H1 (cell line): ENCODE results near the gene RTCB.

ENCODE experiments used
- ASH2L ChIP-seq: fragments of 200-600, 300-600 bp; sonication (generic); IDR thresholded peaks from one replicate; pipeline ENCODE4 v1.7.1; 2017; ENCODE audit warnings: low read length
- BRCA1 ChIP-seq: IDR thresholded peaks from 2 replicates; pipeline ENCODE4 v1.6.1; 2012; ENCODE audit warnings: low read depth, low read length, improper control_type of control experiment
- CTCF ChIP-seq, 3 experiments: IDR thresholded peaks; 1 replicate in 2 of 3; 2 replicates in 1 of 3; pipeline versions ENCODE4 v1.5.1 to v1.6.1; 2011; ENCODE audit warnings: low read length in 3 of 3, mild to moderate bottlenecking in 3 of 3, inconsistent platforms in 2 of 3, low read depth in 1 of 3, moderate library complexity in 1 of 3; ENCODE audit not compliant: insufficient read depth in 1 of 3; ENCODE audit errors: control extremely low read depth in 1 of 3
- PHF8 ChIP-seq: fragments of 200-600 bp; sonication (generic); conservative IDR thresholded peaks from 2 replicates; pipeline ENCODE4 v1.7.1; 2012; ENCODE audit warnings: low read depth, mild to moderate bottlenecking, inconsistent platforms, low read length, moderate library complexity
- POLR2A ChIP-seq, 2 experiments: IDR thresholded peaks; 1 replicate in 1 of 2; 2 replicates in 1 of 2; pipeline ENCODE4 v1.6.1; 2011; ENCODE audit warnings: low read depth in 2 of 2, low read length in 2 of 2, mild to moderate bottlenecking in 2 of 2; ENCODE audit errors: control extremely low read depth in 1 of 2
- SRF ChIP-seq: IDR thresholded peaks from 2 replicates; pipeline ENCODE4 v1.6.1; 2011; ENCODE audit warnings: mild to moderate bottlenecking, low read depth, low read length, moderate library complexity

- TF ChIP-seq PHF8 (no peak), POLR2A (IDR thresholded peaks at IDR 0.05; ENCODE audit: control extremely low read depth in 1 of 2, low read depth in 2 of 2, low read length in 2 of 2) (no peak), BRCA1 (no peak), SRF (no peak), ASH2L (no peak), CTCF (IDR thresholded peaks at IDR 0.05; ENCODE audit: control extremely low read depth in 1 of 3, insufficient read depth in 1 of 3, low read depth in 1 of 3, low read length in 3 of 3) (peak in 2 of 3 experiments; percentile 22 to 49; a peak in 2 of 4 replicates)
Observed at GRCh38 chr22:32413719-32414118, 1.7 kb upstream of the RTCB start.
